ENCODE results near the gene ACP6. TPM values are rescaled to one million over a fixed set of nuclear protein-coding genes. Genes with fewer than 3 reads are reported as not detected.
"Not testable (repeated sequence)": the region's sequence is repeated elsewhere in the genome, so short reads cannot be mapped to it uniquely, and the experiment has no call there.

ACP6 gene
- total RNA-seq, 1 donor from 2014 or later, result 14.2 TPM

- DNase-seq (ENCODE audit: extremely low spot score in 2 of 2), result no peak
- H3K36me3 ChIP-seq, result peaks cover 0 to 50% of the 10 kb centered on the region in 2 donors
- H3K9me3 ChIP-seq, result no peaks in the 10 kb centered on the region
- no peak overlapping the region for H3K27ac ChIP-seq
- intact Hi-C loops (cut with DNase I), result no loop called here
- no peak for TF ChIP-seq POLR2AphosphoS5 (IDR thresholded peaks at IDR 0.05; ENCODE audit: insufficient read depth in 1 of 2, low read depth in 1 of 2)
- no peak for TF ChIP-seq POLR2A (IDR thresholded peaks at IDR 0.05)
- TF ChIP-seq CTCF (IDR thresholded peaks at IDR 0.05), result no peak
- H3K4me3 ChIP-seq, result no peak overlapping the region
- no peaks in the 10 kb centered on the region for H3K4me1 ChIP-seq
- no peaks in the 10 kb centered on the region for H3K27me3 ChIP-seq
Measured at GRCh38 chr1:147619741-147620140, 50.6 kb downstream of the ACP6 start.

GRCh38 chr1:147618771-147619170 is 51.6 kb downstream of the ACP6 start:
- TF ChIP-seq CTCF (IDR thresholded peaks at IDR 0.05) (no peak), POLR2AphosphoS5 (IDR thresholded peaks at IDR 0.05; ENCODE audit: insufficient read depth in 1 of 2, low read depth in 1 of 2) (no peak), POLR2A (IDR thresholded peaks at IDR 0.05) (no peak)
- DNase-seq (ENCODE audit: extremely low spot score in 2 of 2), result no peak
- no peaks in the 10 kb centered on the region for H3K27me3 ChIP-seq
- intact Hi-C loops (cut with DNase I), result no loop called here
- H3K4me3 ChIP-seq, result no peak overlapping the region
- peaks cover 0 to 47% of the 10 kb centered on the region in 2 donors for H3K36me3 ChIP-seq
- H3K9me3 ChIP-seq, result no peaks in the 10 kb centered on the region
- H3K27ac ChIP-seq, result no peak overlapping the region
- no peaks in the 10 kb centered on the region for H3K4me1 ChIP-seq

- Histone ChIP-seq H3K27me3 (no peaks in the 10 kb centered on the region), H3K4me3 (no peak overlapping the region), H3K27ac (no peak overlapping the region), H3K9me3 (no peaks in the 10 kb centered on the region), H3K36me3 (peaks cover 0 to 46% of the 10 kb centered on the region in 2 donors), H3K4me1 (peaks cover 5% of the 10 kb centered on the region)
- no peak for TF ChIP-seq CTCF (IDR thresholded peaks at IDR 0.05)
- DNase-seq (ENCODE audit: extremely low spot score in 2 of 2), result no peak
- intact Hi-C loops (cut with DNase I), result no loop called here
Measured at GRCh38 chr1:147618077-147618569, 52.2 kb downstream of the ACP6 start.

GRCh38 chr1:147614966-147615365 is 55.4 kb downstream of the ACP6 start:
- H3K4me1 ChIP-seq; DNase-seq (ENCODE audit: extremely low spot score in 2 of 2); intact Hi-C loops (cut with DNase I); H3K4me3 ChIP-seq; H3K27ac ChIP-seq; H3K9me3 ChIP-seq; H3K27me3 ChIP-seq: not testable (repeated sequence)
- H3K36me3 ChIP-seq, result peaks cover 0 to 58% of the 10 kb centered on the region in 2 donors

- intact Hi-C loops (cut with DNase I), result no loop called here
- H3K27me3 ChIP-seq, result no peaks in the 10 kb centered on the region
- no peak for DNase-seq (ENCODE audit: extremely low spot score in 2 of 2)
- TF ChIP-seq POLR2AphosphoS5 (IDR thresholded peaks at IDR 0.05; ENCODE audit: insufficient read depth in 1 of 2, low read depth in 1 of 2) (no peak), CTCF (IDR thresholded peaks at IDR 0.05) (no peak), POLR2A (IDR thresholded peaks at IDR 0.05) (no peak)
- peaks cover 7% of the 10 kb centered on the region for H3K4me1 ChIP-seq
- H3K9me3 ChIP-seq, result no peaks in the 10 kb centered on the region
- no peak overlapping the region for H3K27ac ChIP-seq
- peaks cover 0 to 46% of the 10 kb centered on the region in 2 donors for H3K36me3 ChIP-seq
- H3K4me3 ChIP-seq, result no peak overlapping the region
Measured at GRCh38 chr1:147613506-147613905, 56.8 kb downstream of the ACP6 start.

- no peaks in the 10 kb centered on the region for H3K27me3 ChIP-seq
- no peak for DNase-seq (ENCODE audit: extremely low spot score in 2 of 2)
- H3K4me1 ChIP-seq, result peaks cover 7% of the 10 kb centered on the region
- H3K36me3 ChIP-seq, result peaks cover 0 to 42% of the 10 kb centered on the region in 2 donors
- no peaks in the 10 kb centered on the region for H3K9me3 ChIP-seq
- intact Hi-C loops (cut with DNase I), result no loop called here
- no peak for TF ChIP-seq POLR2A (IDR thresholded peaks at IDR 0.05)
- no peak for TF ChIP-seq CTCF (IDR thresholded peaks at IDR 0.05)
- no peak for TF ChIP-seq POLR2AphosphoS5 (IDR thresholded peaks at IDR 0.05; ENCODE audit: insufficient read depth in 1 of 2, low read depth in 1 of 2)
- no peak overlapping the region for H3K27ac ChIP-seq
- H3K4me3 ChIP-seq, result no peak overlapping the region
Measured at GRCh38 chr1:147612366-147612765, 58.0 kb downstream of the ACP6 start.

Data from vagina (tissue), 2 donors.